Stomach (tissue), 4 donors: ENCODE measurements around the gene NARS2.

ENCODE experiments used
- EP300 ChIP-seq: sonication (generic); formaldehyde crosslinking; IDR thresholded peaks from one replicate; pipeline ENCODE4 v1.6.1; 2017; ENCODE audit warnings: antibody characterized with exemption
- POLR2A ChIP-seq, 4 donors: fragments of 450-650 bp; IDR thresholded peaks; one replicate each; pipeline ENCODE4 v1.6.1; 2016; ENCODE audit warnings: antibody characterized with exemption in 4 of 4, control low read depth in 2 of 4, mild to moderate bottlenecking in 1 of 4, moderate library complexity in 1 of 4
- POLR2AphosphoS5 ChIP-seq, 3 donors: sonication (generic); formaldehyde crosslinking; IDR thresholded peaks; one replicate each; pipeline ENCODE4 v1.6.1; 2016; ENCODE audit warnings: antibody characterized with exemption in 3 of 3
- TF ChIP-seq, protein P1 (sequence below), 7 experiments: fragments of 450-650 bp in 4 of 7; fragments of 200-600 bp in 3 of 7; sonication (generic) in 3 of 7; IDR thresholded peaks; one replicate each; pipeline ENCODE4 v1.5.1; 2016 to 2019; ENCODE audit warnings: antibody characterized with exemption in 7 of 7, control low read depth in 2 of 7, mild to moderate bottlenecking in 1 of 7

DNA sequence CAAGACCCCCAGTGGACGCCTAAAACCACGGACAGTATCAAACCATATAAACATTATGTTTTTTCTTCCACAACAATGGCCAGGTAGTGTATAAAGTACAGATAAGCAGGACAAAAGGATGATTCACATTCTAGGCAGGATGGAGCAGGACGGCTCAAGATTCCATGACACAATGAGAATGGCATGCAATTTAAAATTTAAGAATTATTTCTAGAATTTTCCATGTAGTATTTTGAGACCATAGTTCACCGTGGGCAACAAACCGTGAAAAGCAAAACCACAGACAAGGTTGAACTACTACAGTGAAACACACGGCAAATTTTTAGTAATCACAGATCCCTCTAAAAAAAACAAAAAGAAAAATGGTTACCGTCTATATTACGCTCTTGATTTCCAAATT, 7.5 kb downstream of the NARS2 start:
- TF ChIP-seq, protein P1, sequence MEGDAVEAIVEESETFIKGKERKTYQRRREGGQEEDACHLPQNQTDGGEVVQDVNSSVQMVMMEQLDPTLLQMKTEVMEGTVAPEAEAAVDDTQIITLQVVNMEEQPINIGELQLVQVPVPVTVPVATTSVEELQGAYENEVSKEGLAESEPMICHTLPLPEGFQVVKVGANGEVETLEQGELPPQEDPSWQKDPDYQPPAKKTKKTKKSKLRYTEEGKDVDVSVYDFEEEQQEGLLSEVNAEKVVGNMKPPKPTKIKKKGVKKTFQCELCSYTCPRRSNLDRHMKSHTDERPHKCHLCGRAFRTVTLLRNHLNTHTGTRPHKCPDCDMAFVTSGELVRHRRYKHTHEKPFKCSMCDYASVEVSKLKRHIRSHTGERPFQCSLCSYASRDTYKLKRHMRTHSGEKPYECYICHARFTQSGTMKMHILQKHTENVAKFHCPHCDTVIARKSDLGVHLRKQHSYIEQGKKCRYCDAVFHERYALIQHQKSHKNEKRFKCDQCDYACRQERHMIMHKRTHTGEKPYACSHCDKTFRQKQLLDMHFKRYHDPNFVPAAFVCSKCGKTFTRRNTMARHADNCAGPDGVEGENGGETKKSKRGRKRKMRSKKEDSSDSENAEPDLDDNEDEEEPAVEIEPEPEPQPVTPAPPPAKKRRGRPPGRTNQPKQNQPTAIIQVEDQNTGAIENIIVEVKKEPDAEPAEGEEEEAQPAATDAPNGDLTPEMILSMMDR (IDR thresholded peaks at IDR 0.05) = no peak
- TF ChIP-seq POLR2AphosphoS5 (IDR thresholded peaks at IDR 0.05) = no peak
- no peak for TF ChIP-seq POLR2A (IDR thresholded peaks at IDR 0.05)
- no peak for TF ChIP-seq EP300
